ENCODE results near the gene BMP3. TPM values are rescaled to one million over a fixed set of nuclear protein-coding genes. Genes with fewer than 3 reads are reported as not detected.

The BMP3 gene
- polyA plus RNA-seq, 3 donors, result not detected

- Histone ChIP-seq H3K4me3 (replicated peaks in 1 of 3; ENCODE audit: low read depth in 2 of 3, low read length in 3 of 3) (no peak overlapping the region), H3K9me3 (replicated peaks in 1 of 2; ENCODE audit: control insufficient read depth in 1 of 2, insufficient read depth in 1 of 2, low read length in 2 of 2) (no peaks in the 10 kb centered on the region), H2AFZ (ENCODE audit: insufficient read depth, low read depth, low read length, poor library complexity, severe bottlenecking) (no peak overlapping the region), H3K27ac (ENCODE audit: low read depth in 1 of 2, low read length in 2 of 2) (no peak overlapping the region), H3K36me3 (replicated peaks in 1 of 2; ENCODE audit: control insufficient read depth in 1 of 2, insufficient read depth in 2 of 2, low read length in 2 of 2) (no peaks in the 10 kb centered on the region), H4K20me1 (ENCODE audit: insufficient read depth, low read length) (no peaks in the 10 kb centered on the region), H3K4me1 (ENCODE audit: control insufficient read depth in 1 of 2, insufficient read depth in 2 of 2, low read length in 2 of 2) (no peaks in the 10 kb centered on the region), H3K4me2 (replicated peaks; ENCODE audit: extremely low read depth, low read length, poor library complexity, severe bottlenecking) (no peak overlapping the region), H3K27me3 (ENCODE audit: control insufficient read depth in 2 of 2, insufficient read depth in 2 of 2, low read length in 2 of 2) (no peaks in the 10 kb centered on the region), H3K9ac (ENCODE audit: insufficient read depth, low read length, poor library complexity, severe bottlenecking) (no peak overlapping the region), H3K79me2 (ENCODE audit: insufficient read depth, low read length) (no peaks in the 10 kb centered on the region)
- intact Hi-C loops (cut with micrococcal nuclease), result no loop called here
- peaks cover 4% of the 10 kb centered on the region for H3K4me1 Mint-ChIP-seq
- H3K36me3 Mint-ChIP-seq, result no peaks in the 10 kb centered on the region
- TF ChIP-seq CTCF (IDR thresholded peaks at IDR 0.05), result no peak
- H3K9me3 Mint-ChIP-seq, result no peaks in the 10 kb centered on the region
- no peak for DNase-seq
- WGBS (ENCODE audit: insufficient coverage), result no CpG with 5 or more reads among the region's 1 CpG
- no peaks in the 10 kb centered on the region for H3K27me3 Mint-ChIP-seq (ENCODE audit: low read depth in 3 of 3)
- no peak overlapping the region for H3K27ac Mint-ChIP-seq
- H3K4me3 Mint-ChIP-seq, result no peak overlapping the region
These were observed 28.1 kb downstream of the BMP3 start for GRCh38 chr4:81058621-81059020.

- Histone ChIP-seq H3K9me3 (replicated peaks in 1 of 2; ENCODE audit: control insufficient read depth in 1 of 2, insufficient read depth in 1 of 2, low read length in 2 of 2) (no peaks in the 10 kb centered on the region), H3K79me2 (ENCODE audit: insufficient read depth, low read length) (no peaks in the 10 kb centered on the region), H3K27ac (ENCODE audit: low read depth in 1 of 2, low read length in 2 of 2) (no peak overlapping the region), H3K9ac (ENCODE audit: insufficient read depth, low read length, poor library complexity, severe bottlenecking) (no peak overlapping the region), H4K20me1 (ENCODE audit: insufficient read depth, low read length) (no peaks in the 10 kb centered on the region), H3K4me2 (replicated peaks; ENCODE audit: extremely low read depth, low read length, poor library complexity, severe bottlenecking) (no peak overlapping the region), H2AFZ (ENCODE audit: insufficient read depth, low read depth, low read length, poor library complexity, severe bottlenecking) (no peak overlapping the region), H3K4me3 (replicated peaks in 1 of 3; ENCODE audit: low read depth in 2 of 3, low read length in 3 of 3) (no peak overlapping the region), H3K36me3 (replicated peaks in 1 of 2; ENCODE audit: control insufficient read depth in 1 of 2, insufficient read depth in 2 of 2, low read length in 2 of 2) (no peaks in the 10 kb centered on the region), H3K4me1 (ENCODE audit: control insufficient read depth in 1 of 2, insufficient read depth in 2 of 2, low read length in 2 of 2) (no peaks in the 10 kb centered on the region), H3K27me3 (ENCODE audit: control insufficient read depth in 2 of 2, insufficient read depth in 2 of 2, low read length in 2 of 2) (no peaks in the 10 kb centered on the region)
- Mint-ChIP-seq H3K27ac (no peak overlapping the region), H3K9me3 (no peaks in the 10 kb centered on the region), H3K27me3 (ENCODE audit: low read depth in 3 of 3) (no peaks in the 10 kb centered on the region), H3K4me1 (peaks cover 4% of the 10 kb centered on the region), H3K4me3 (no peak overlapping the region), H3K36me3 (no peaks in the 10 kb centered on the region)
- DNase-seq, result no peak
- intact Hi-C loops (cut with micrococcal nuclease), result no loop called here
- TF ChIP-seq CTCF (IDR thresholded peaks at IDR 0.05), result no peak
- WGBS (ENCODE audit: insufficient coverage), result no CpG with 5 or more reads among the region's 6 CpGs
These were observed 30.3 kb downstream of the BMP3 start for GRCh38 chr4:81060587-81061343.

Data from CD14-positive monocyte (primary cell).